NOMO-1 treated with DMSO at 0.1 percent for 48 hours (cell line): Measurements from ENCODE around the gene MDH1B.
"Not testable (repeated sequence)": the region's sequence is repeated elsewhere in the genome, so short reads cannot be mapped to it uniquely, and the experiment has no call there.

Experiments used
- DNase-seq: peaks from one replicate; lab custom pipeline; 2025; ENCODE audit not compliant: unreplicated experiment; lab: John Stamatoyannopoulos, UW

MDH1B gene

GRCh38 chr2:206774871-206775270, 9.7 kb upstream of the MDH1B start:
- DNase-seq = no peak

- no peak for DNase-seq
Measured at GRCh38 chr2:206766057-206766930, 1.2 kb upstream of the MDH1B start.

- DNase-seq = no peak
Measured at GRCh38 chr2:206764673-206765241, 371 bp downstream of the MDH1B start.

GRCh38 chr2:206756816-206757215, 8.3 kb downstream of the MDH1B start:
- no peak for DNase-seq

- DNase-seq = no peak
Measured at GRCh38 chr2:206740800-206741199, 24.3 kb downstream of the MDH1B start.

- DNase-seq = no peak
Measured at GRCh38 chr2:206739271-206739670, 25.9 kb downstream of the MDH1B start.

- no peak for DNase-seq
Measured at GRCh38 chr2:206736935-206737334, 28.2 kb downstream of the MDH1B start.

- DNase-seq = no peak
Measured at GRCh38 chr2:206733341-206733740, 31.8 kb downstream of the MDH1B start.

- no peak for DNase-seq
Measured at GRCh38 chr2:206728277-206729199, 36.6 kb downstream of the MDH1B start.

GRCh38 chr2:206727287-206727686, 37.8 kb downstream of the MDH1B start:
- no peak for DNase-seq

GRCh38 chr2:206723288-206723687, 41.8 kb downstream of the MDH1B start:
- no peak for DNase-seq

- no peak for DNase-seq
Measured at GRCh38 chr2:206721256-206721920, 43.7 kb downstream of the MDH1B start.

- DNase-seq = no peak
Measured at GRCh38 chr2:206718296-206718695, 46.8 kb downstream of the MDH1B start, which contains the start of gene DYTN. Gene DYTN (minus strand): TSS chr2:206718396. CDS start chr2:206718279, 117 bp downstream.

GRCh38 chr2:206716623-206717022, 48.5 kb downstream of the MDH1B start:
- DNase-seq = no peak

- not testable (repeated sequence) for DNase-seq
Measured at GRCh38 chr2:206715183-206715582, 49.9 kb downstream of the MDH1B start.

GRCh38 chr2:206713746-206714145, 51.4 kb downstream of the MDH1B start:
- DNase-seq = peak; percentile 63

GRCh38 chr2:206708286-206708685, 56.8 kb downstream of the MDH1B start:
- no peak for DNase-seq

GRCh38 chr2:206707164-206707701, 57.9 kb downstream of the MDH1B start:
- DNase-seq = no peak

GRCh38 chr2:206701952-206702605, 63.0 kb downstream of the MDH1B start:
- DNase-seq = no peak

- no peak for DNase-seq
Measured at GRCh38 chr2:206700156-206700555, 65.0 kb downstream of the MDH1B start.
